Chondrocyte (in vitro differentiated cells): ENCODE results near the gene SNTG2. TPM values are rescaled to one million over a fixed set of nuclear protein-coding genes. Genes with fewer than 3 reads are reported as not detected.

Source experiments
- DNase-seq: peaks from one replicate; pipeline ENCODE4 v3.0.0; 2021; ENCODE audit warnings: mixed read lengths, low spot score
- H3K27ac Mint-ChIP-seq: one replicate; pipeline ENCODE4 v1.8.0; 2021; ENCODE audit warnings: mild to moderate bottlenecking, moderate library complexity, mixed read lengths; ENCODE audit not compliant: unreplicated experiment
- H3K27me3 Mint-ChIP-seq: 2 replicates; pipeline ENCODE4 v1.8.0; 2021; ENCODE audit warnings: low read depth, mixed read lengths
- H3K36me3 Mint-ChIP-seq: 2 replicates; pipeline ENCODE4 v1.8.0; 2021; ENCODE audit warnings: low read depth, mixed read lengths
- H3K4me1 Mint-ChIP-seq: 2 replicates; pipeline ENCODE4 v1.8.0; 2021; ENCODE audit warnings: low read depth, mild to moderate bottlenecking, mixed read lengths
- H3K4me3 Mint-ChIP-seq: one replicate; pipeline ENCODE4 v1.8.0; 2021; ENCODE audit warnings: mild to moderate bottlenecking, moderate library complexity, mixed read lengths; ENCODE audit not compliant: unreplicated experiment
- H3K9me3 Mint-ChIP-seq: 2 replicates; pipeline ENCODE4 v1.8.0; 2021; ENCODE audit warnings: low read depth, mixed read lengths
- CTCF ChIP-seq: fragments of 200-600 bp; sonication (generic); IDR thresholded peaks from 2 replicates; pipeline ENCODE4 v1.5.0; 2021; ENCODE audit warnings: antibody characterized with exemption, mild to moderate bottlenecking, moderate library complexity
- total RNA-seq: library from RNA; stranded (reverse); gene quantifications from 3 replicates; pipeline ENCODE4 v1.2.1, GENCODE V29; 2021

The SNTG2 gene
- total RNA-seq, 1 donor from 2014 or later, result not detected

DNA sequence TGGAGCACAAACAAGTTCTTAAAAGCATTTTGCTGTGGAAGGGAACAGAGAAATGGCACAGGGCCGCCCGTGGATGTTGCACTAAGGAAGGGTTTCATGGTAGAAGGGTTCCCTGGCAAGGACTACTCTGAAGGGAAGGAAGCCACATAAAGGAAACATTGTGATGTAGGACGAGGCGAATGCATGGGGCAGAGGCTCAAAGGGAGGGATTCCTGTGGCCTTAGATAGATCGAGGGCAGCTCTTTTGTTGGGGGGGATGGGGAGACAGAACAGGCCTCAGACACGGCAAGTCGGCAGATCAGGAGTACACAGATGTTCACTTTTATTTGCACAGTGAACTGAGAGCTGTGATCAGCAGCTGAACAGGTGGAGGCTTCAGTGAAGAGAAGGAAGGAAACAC, 205.4 kb downstream of the SNTG2 start:
- Mint-ChIP-seq H3K27ac (no peak overlapping the region), H3K9me3 (no peaks in the 10 kb centered on the region), H3K4me1 (no peaks in the 10 kb centered on the region), H3K36me3 (no peaks in the 10 kb centered on the region), H3K27me3 (peaks cover 6% of the 10 kb centered on the region), H3K4me3 (no peak overlapping the region)
- no peak for TF ChIP-seq CTCF
- no peak for DNase-seq

DNA sequence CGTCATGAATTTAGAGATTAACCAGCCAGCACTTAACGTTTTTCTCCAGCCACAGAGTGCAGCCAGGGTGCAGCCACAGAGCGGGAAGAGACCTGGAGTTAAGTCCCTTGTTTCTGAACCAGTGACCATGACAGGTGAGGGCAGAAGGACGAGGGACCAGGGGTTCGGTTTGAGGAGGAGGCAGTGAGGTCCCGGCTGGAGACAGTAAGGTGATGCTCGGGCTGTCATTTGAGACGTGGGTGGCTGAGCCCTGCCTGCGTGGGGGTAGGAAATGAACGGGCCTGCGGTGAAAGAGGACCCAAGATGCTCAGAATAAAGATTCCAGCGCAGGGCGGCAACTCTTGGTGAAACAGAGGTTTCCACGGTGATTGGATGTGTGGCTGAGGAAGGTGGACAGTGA, 205.9 kb downstream of the SNTG2 start:
- no peak overlapping the region for H3K4me3 Mint-ChIP-seq
- no peaks in the 10 kb centered on the region for H3K9me3 Mint-ChIP-seq
- no peak overlapping the region for H3K27ac Mint-ChIP-seq
- DNase-seq, result no peak
- no peak for TF ChIP-seq CTCF
- H3K4me1 Mint-ChIP-seq, result no peaks in the 10 kb centered on the region
- no peaks in the 10 kb centered on the region for H3K36me3 Mint-ChIP-seq
- peaks cover 1% of the 10 kb centered on the region for H3K27me3 Mint-ChIP-seq

- TF ChIP-seq CTCF, result no peak
- H3K4me1 Mint-ChIP-seq, result no peaks in the 10 kb centered on the region
- H3K27me3 Mint-ChIP-seq, result no peaks in the 10 kb centered on the region
- no peaks in the 10 kb centered on the region for H3K9me3 Mint-ChIP-seq
- H3K36me3 Mint-ChIP-seq, result no peaks in the 10 kb centered on the region
- no peak overlapping the region for H3K27ac Mint-ChIP-seq
- no peak overlapping the region for H3K4me3 Mint-ChIP-seq
- DNase-seq, result no peak
Observed at GRCh38 chr2:1157107-1157506, 206.5 kb downstream of the SNTG2 start.

GRCh38 chr2:1159013-1159412, 208.4 kb downstream of the SNTG2 start:
- no peak for TF ChIP-seq CTCF
- Mint-ChIP-seq H3K27me3 (no peaks in the 10 kb centered on the region), H3K9me3 (peaks cover 4% of the 10 kb centered on the region), H3K4me1 (peaks cover 5% of the 10 kb centered on the region), H3K27ac (no peak overlapping the region), H3K4me3 (no peak overlapping the region), H3K36me3 (peaks cover 2% of the 10 kb centered on the region)
- DNase-seq, result no peak

GRCh38 chr2:1162246-1162645, 211.6 kb downstream of the SNTG2 start:
- H3K4me3 Mint-ChIP-seq, result no peak overlapping the region
- no peak for DNase-seq
- H3K27me3 Mint-ChIP-seq, result no peaks in the 10 kb centered on the region
- peaks cover 4% of the 10 kb centered on the region for H3K9me3 Mint-ChIP-seq
- peaks cover 2% of the 10 kb centered on the region for H3K36me3 Mint-ChIP-seq
- peaks cover 5% of the 10 kb centered on the region for H3K4me1 Mint-ChIP-seq
- no peak for TF ChIP-seq CTCF
- no peak overlapping the region for H3K27ac Mint-ChIP-seq
